Esophagus muscularis mucosa (tissue), 3 donors: Measurements from ENCODE around the gene TADA2B.

Experiments
- EP300 ChIP-seq: sonication (generic); formaldehyde crosslinking; IDR thresholded peaks from one replicate; pipeline ENCODE4 v1.6.1; 2017; ENCODE audit warnings: antibody characterized with exemption
- TF ChIP-seq, protein P1 (sequence below), 3 experiments: fragments of 200-600 bp in 2 of 3; fragments of 450-650 bp in 1 of 3; sonication (generic) in 2 of 3; IDR thresholded peaks; one replicate each; pipeline ENCODE4 v1.5.1; 2017 to 2019; ENCODE audit warnings: antibody characterized with exemption in 3 of 3, mild to moderate bottlenecking in 2 of 3, moderate library complexity in 1 of 3

DNA sequence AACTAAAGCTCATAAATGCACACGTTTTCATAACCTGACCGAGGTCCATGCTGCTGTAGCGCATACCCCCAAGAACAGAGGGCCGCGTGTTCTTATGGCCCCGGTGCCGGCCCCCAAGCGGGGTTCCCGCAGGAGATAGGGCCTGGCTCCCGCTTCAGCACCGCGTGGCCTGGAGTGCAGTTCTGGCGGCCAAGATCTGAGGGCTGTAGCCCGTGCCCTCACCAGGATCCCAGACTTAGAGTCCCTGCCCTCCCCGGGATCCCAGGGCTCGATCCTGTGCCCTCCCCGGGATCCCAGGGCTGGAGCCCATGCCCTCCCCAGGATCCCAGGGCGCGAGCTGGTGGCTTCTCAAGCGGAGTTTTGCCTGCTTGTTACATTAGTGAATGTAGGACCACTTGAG, 25.7 kb downstream of the TADA2B start:
- TF ChIP-seq, protein P1, sequence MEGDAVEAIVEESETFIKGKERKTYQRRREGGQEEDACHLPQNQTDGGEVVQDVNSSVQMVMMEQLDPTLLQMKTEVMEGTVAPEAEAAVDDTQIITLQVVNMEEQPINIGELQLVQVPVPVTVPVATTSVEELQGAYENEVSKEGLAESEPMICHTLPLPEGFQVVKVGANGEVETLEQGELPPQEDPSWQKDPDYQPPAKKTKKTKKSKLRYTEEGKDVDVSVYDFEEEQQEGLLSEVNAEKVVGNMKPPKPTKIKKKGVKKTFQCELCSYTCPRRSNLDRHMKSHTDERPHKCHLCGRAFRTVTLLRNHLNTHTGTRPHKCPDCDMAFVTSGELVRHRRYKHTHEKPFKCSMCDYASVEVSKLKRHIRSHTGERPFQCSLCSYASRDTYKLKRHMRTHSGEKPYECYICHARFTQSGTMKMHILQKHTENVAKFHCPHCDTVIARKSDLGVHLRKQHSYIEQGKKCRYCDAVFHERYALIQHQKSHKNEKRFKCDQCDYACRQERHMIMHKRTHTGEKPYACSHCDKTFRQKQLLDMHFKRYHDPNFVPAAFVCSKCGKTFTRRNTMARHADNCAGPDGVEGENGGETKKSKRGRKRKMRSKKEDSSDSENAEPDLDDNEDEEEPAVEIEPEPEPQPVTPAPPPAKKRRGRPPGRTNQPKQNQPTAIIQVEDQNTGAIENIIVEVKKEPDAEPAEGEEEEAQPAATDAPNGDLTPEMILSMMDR (IDR thresholded peaks at IDR 0.05), result no peak
- TF ChIP-seq EP300, result no peak
